Kidney (tissue), 14 donors: ENCODE measurements around the gene CHTOP. TPM values are rescaled to one million over a fixed set of nuclear protein-coding genes. Genes with fewer than 3 reads are reported as not detected.

ENCODE experiments used
- DNase-seq, 5 donors: peaks; one replicate each; pipeline ENCODE4 v3.0.0-alpha.2; 2013 to 2020
- FAIRE-seq: peaks from 2 replicates; lab custom pipeline; 2012; peaks lifted over from hg19 to GRCh38; lab: Jason Lieb, UNC
- H3K27ac ChIP-seq, 2 donors: one replicate each; pipeline ENCODE4 v1.7.0; 2013; ENCODE audit warnings: low read depth in 2 of 2, low read length in 2 of 2, inconsistent platforms in 1 of 2
- H3K27me3 ChIP-seq: one replicate; pipeline ENCODE4 v1.7.1; 2013; ENCODE audit warnings: low read length, inconsistent platforms; ENCODE audit not compliant: control insufficient read depth, insufficient read depth
- H3K36me3 ChIP-seq, 3 donors: one replicate each; pipeline versions ENCODE4 v1.7.0 to v1.7.1; 2013; ENCODE audit warnings: low read length in 3 of 3, control low read depth in 1 of 3, inconsistent platforms in 1 of 3; ENCODE audit not compliant: insufficient read depth in 3 of 3, control insufficient read depth in 2 of 3
- H3K4me1 ChIP-seq, 3 donors: one replicate each; pipeline versions ENCODE4 v1.7.0 to v1.7.1; 2013; ENCODE audit warnings: low read length in 3 of 3, inconsistent platforms in 1 of 3, low read depth in 1 of 3; ENCODE audit not compliant: control insufficient read depth in 2 of 3, insufficient read depth in 2 of 3
- H3K4me3 ChIP-seq, 3 donors: one replicate each; pipeline versions ENCODE4 v1.7.0 to v1.8.1; 2013; ENCODE audit warnings: low read length in 3 of 3, control low read depth in 1 of 3, inconsistent platforms in 1 of 3
- H3K9ac ChIP-seq, 3 donors: one replicate each; pipeline versions ENCODE4 v1.7.0 to v1.7.1; 2013; ENCODE audit warnings: low read length in 3 of 3, control low read depth in 1 of 3, inconsistent platforms in 1 of 3
- H3K9me3 ChIP-seq, 3 donors: one replicate each; pipeline versions ENCODE4 v1.7.0 to v1.7.1; 2013; ENCODE audit warnings: low read length in 3 of 3, control low read depth in 1 of 3, inconsistent platforms in 1 of 3; ENCODE audit not compliant: control insufficient read depth in 2 of 3, insufficient read depth in 1 of 3
- intact Hi-C: fragments of 100-400 bp; cut with DNase I; formaldehyde crosslinking; loops from one replicate; pipeline ENCODE4 v1.11.1; 2022
- polyA plus RNA-seq: library from polyadenylated mRNA; stranded (reverse); fragments of 350-450 nt; fragmentation: Illumina TruSeq; extraction: RNeasy Lipid Tissue Mini Kit (QIAGEN cat#74804); gene quantifications from one replicate; pipeline ENCODE4 v1.2.3, GENCODE V29; 2014; ENCODE audit warnings: low read depth, low replicate concordance; ENCODE audit not compliant: insufficient read depth
- total RNA-seq: library from RNA; stranded (reverse); fragmentation: NEBNext Ultra II Directional; extraction: Animal tissue kit (Norgen Biotek cat#: 25700); gene quantifications from one replicate; pipeline ENCODE4 v1.2.1, GENCODE V29; 2021
- TF ChIP-seq, protein P1 (sequence below): IDR thresholded peaks from 3 replicates; pipeline ENCODE4 v1.5.1; 2012; ENCODE audit warnings: mild to moderate bottlenecking, moderate library complexity, borderline replicate concordance; ENCODE audit not compliant: insufficient read depth; ENCODE audit errors: extremely low read depth
- donor health status: control.
- donor health status: control.
- donor health status: control.
- donor health status: control.
- donor health status: control.
- donor health status: DM: yes; HTN: yes; CAD: no.
- donor health status: Normal renal cell carcinoma (clear cell type).

Gene CHTOP
- total and polyA plus RNA-seq, 2 donors from 2014 or later: 71.1 to 83.6 TPM

DNA sequence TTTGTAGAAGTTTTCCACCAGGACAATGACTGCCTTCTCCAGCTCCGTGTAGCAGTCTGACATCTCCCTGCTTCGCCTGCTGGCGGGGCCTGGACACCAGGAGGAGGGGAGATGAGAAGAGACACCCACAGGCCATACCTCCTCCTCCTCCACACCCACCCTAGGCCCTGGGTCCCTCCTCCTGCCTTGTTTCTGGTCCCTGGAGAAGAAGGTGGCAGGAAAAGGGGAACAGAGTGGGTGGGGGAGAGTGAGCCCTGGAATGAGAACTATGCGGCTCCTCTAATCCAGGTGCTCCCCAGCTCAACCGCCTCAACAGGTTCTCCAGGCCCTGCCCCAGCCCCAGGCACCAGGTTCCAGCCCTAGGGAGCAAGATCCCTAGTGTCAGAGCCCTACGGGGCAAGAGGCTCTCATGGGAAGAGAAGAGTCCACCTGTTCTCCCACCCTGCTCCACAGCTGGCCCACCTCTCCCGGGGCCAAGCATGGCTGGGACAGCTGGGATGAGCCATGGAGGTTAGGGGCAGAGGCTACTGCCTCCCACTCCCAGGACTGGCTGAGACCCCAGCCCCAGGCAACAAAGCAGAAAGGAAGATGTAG, 25.7 kb upstream of the CHTOP start:
- no peak for FAIRE-seq
- peak in 4 of 5 donors; percentile 46 to 69 (median 53) for DNase-seq
- Histone ChIP-seq H3K4me3 (peak overlapping the region; percentile 31 to 62 (median 41)), H3K9ac (peak overlapping the region in 2 of 3 donors; percentile 20 to 86), H3K27me3 (no peaks in the 10 kb centered on the region), H3K9me3 (no peaks in the 10 kb centered on the region), H3K27ac (peak overlapping the region; percentile 89 to 93), H3K4me1 (peaks cover 5 to 19% (median 17%) of the 10 kb centered on the region in 3 donors), H3K36me3 (peaks cover 0 to 8% (median 2%) of the 10 kb centered on the region in 3 donors)
- TF ChIP-seq, protein P1, sequence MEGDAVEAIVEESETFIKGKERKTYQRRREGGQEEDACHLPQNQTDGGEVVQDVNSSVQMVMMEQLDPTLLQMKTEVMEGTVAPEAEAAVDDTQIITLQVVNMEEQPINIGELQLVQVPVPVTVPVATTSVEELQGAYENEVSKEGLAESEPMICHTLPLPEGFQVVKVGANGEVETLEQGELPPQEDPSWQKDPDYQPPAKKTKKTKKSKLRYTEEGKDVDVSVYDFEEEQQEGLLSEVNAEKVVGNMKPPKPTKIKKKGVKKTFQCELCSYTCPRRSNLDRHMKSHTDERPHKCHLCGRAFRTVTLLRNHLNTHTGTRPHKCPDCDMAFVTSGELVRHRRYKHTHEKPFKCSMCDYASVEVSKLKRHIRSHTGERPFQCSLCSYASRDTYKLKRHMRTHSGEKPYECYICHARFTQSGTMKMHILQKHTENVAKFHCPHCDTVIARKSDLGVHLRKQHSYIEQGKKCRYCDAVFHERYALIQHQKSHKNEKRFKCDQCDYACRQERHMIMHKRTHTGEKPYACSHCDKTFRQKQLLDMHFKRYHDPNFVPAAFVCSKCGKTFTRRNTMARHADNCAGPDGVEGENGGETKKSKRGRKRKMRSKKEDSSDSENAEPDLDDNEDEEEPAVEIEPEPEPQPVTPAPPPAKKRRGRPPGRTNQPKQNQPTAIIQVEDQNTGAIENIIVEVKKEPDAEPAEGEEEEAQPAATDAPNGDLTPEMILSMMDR: no peak
- intact Hi-C loops: no loop called here

DNA sequence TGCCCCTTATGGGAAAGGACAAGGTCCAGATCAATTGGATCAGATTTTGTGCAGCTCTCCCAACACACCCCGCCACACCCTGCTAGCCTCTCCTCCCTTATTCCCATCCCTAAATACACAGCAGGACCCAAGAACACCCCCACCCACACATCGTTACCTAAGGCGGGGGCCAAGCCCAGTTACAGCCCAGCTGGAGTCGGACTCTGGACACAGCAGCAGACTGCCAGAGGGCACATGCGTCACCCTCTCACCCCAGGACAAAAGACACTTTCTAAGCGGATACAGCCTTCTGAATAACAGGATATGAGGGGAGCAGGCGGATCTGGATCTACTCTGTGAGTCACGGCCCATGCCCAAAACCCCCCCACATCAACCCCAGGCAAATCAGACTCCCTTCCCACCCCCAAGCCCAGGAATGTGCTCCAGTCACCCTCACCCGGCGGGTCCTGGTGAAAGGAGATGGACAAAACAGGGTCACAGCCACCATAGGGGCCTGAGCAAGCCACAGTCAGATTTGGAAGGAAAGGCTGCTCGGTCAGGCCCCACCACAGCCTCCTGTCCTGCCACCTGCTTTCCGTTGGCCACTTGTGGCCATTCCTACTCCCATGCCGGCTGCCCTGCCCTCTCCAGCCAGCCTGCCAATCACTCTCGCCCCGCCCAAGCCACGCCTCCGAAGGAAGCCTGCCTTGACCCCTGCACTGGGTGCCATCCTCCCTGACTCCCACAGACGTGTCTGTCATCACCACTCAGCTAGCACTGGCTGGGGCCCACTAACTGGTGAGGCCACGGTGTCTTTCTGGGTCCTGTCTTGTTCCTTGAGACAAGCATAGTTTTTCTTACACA, 24.9 kb upstream of the CHTOP start:
- intact Hi-C loops: no loop called here
- no peaks in the 10 kb centered on the region for H3K27me3 ChIP-seq
- H3K9me3 ChIP-seq: no peaks in the 10 kb centered on the region
- peaks cover 0 to 8% (median 2%) of the 10 kb centered on the region in 3 donors for H3K36me3 ChIP-seq
- peaks cover 7 to 19% (median 17%) of the 10 kb centered on the region in 3 donors for H3K4me1 ChIP-seq
- peak; percentile 65 to 92 (median 84) for DNase-seq
- TF ChIP-seq, protein P1: no peak
- H3K9ac ChIP-seq: peak overlapping the region in 2 of 3 donors; percentile 20 to 86
- peak overlapping the region; percentile 89 to 93 for H3K27ac ChIP-seq
- H3K4me3 ChIP-seq: peak overlapping the region; percentile 31 to 62 (median 41)
- no peak for FAIRE-seq

DNA sequence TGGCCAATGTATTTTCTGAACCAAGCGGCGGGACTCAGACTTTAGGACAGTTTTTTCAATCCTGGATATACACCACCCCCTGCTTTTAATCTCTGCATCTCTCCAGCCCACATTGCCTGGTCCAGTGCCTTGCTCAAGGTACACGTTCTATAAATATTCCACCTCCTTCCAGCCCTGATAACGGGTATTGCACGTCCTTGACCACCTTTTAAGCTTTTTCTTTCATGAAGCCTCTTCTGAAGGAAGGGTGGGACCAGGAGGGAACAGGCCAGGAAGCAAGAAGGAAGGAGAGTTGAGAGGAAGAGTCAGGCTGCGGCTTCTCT, 24.3 kb upstream of the CHTOP start:
- FAIRE-seq: no peak
- TF ChIP-seq, protein P1: no peak
- DNase-seq: no peak
- Histone ChIP-seq H3K27ac (peak overlapping the region; percentile 78 to 93), H3K9me3 (no peaks in the 10 kb centered on the region), H3K27me3 (no peaks in the 10 kb centered on the region), H3K4me3 (peak overlapping the region in 1 of 3 donors; percentile 62), H3K36me3 (peaks cover 0 to 8% (median 2%) of the 10 kb centered on the region in 3 donors), H3K4me1 (peaks cover 7 to 19% (median 17%) of the 10 kb centered on the region in 3 donors), H3K9ac (peak overlapping the region in 1 of 3 donors; percentile 86)
- intact Hi-C loops: no loop called here
